ENCODE results near the gene PARPBP.
"Not testable (repeated sequence)": the region's sequence is repeated elsewhere in the genome, so short reads cannot be mapped to it uniquely, and the experiment has no call there.

PARPBP gene

GRCh38 chr12:102118874-102119273 is 1.1 kb upstream of the PARPBP start:
- intact Hi-C loops (cut with DNase I; ENCODE audit: low total_unique reads): loop anchor here (2.0 kb wide), 1 partner anchor 60 kb away; no protein-coding TSS in a partner anchor
- H3K9me3 ChIP-seq: no peaks in the 10 kb centered on the region

GRCh38 chr12:102120564-102120873 is 536 bp downstream of the PARPBP start:
- H3K9me3 ChIP-seq: no peaks in the 10 kb centered on the region
- no peak for TF ChIP-seq CTCF (IDR thresholded peaks at IDR 0.05)
- H3K27me3 ChIP-seq: no peaks in the 10 kb centered on the region
- peaks cover 0 to 17% (median 10%) of the 10 kb centered on the region in 4 donors for H3K4me1 ChIP-seq
- DNase-seq: no peak
- intact Hi-C loops (cut with DNase I; ENCODE audit: low total_unique reads): no loop called here
- H3K36me3 ChIP-seq: peaks cover 6 to 17% (median 10%) of the 10 kb centered on the region in 3 donors
- peak overlapping the region in 1 of 2 donors; percentile 87 for H3K27ac ChIP-seq
- peak overlapping the region; percentile 67 to 72 for H3K4me3 ChIP-seq

More at GRCh38 chr12:102118874-102119273, 1.1 kb upstream of the PARPBP start:
- Histone ChIP-seq H3K36me3 (peaks cover 6 to 21% (median 16%) of the 10 kb centered on the region in 3 donors), H3K4me1 (peaks cover 0 to 17% (median 10%) of the 10 kb centered on the region in 4 donors), H3K27me3 (no peaks in the 10 kb centered on the region), H3K27ac (peak overlapping the region in 1 of 2 donors; percentile 87), H3K4me3 (peak overlapping the region; percentile 67 to 72)
- no peak for DNase-seq
- no peak for TF ChIP-seq CTCF (IDR thresholded peaks at IDR 0.05)

- Histone ChIP-seq H3K27me3 (no peaks in the 10 kb centered on the region), H3K36me3 (peaks cover 6 to 14% (median 8%) of the 10 kb centered on the region in 3 donors), H3K9me3 (no peaks in the 10 kb centered on the region), H3K4me1 (peaks cover 0 to 17% (median 10%) of the 10 kb centered on the region in 4 donors), H3K4me3 (peak overlapping the region in 1 of 2 donors; percentile 67), H3K27ac (no peak overlapping the region)
- DNase-seq: no peak
- TF ChIP-seq CTCF (IDR thresholded peaks at IDR 0.05): no peak
- intact Hi-C loops (cut with DNase I; ENCODE audit: low total_unique reads): no loop called here
Observed at GRCh38 chr12:102120886-102121285, 903 bp downstream of the PARPBP start.

GRCh38 chr12:102121328-102121727 is 1.3 kb downstream of the PARPBP start:
- H3K4me3 ChIP-seq; DNase-seq; H3K27ac ChIP-seq; H3K9me3 ChIP-seq; intact Hi-C loops (cut with DNase I; ENCODE audit: low total_unique reads); H3K27me3 ChIP-seq: not testable (repeated sequence)
- peaks cover 0 to 17% (median 10%) of the 10 kb centered on the region in 4 donors for H3K4me1 ChIP-seq
- peaks cover 6 to 11% (median 8%) of the 10 kb centered on the region in 3 donors for H3K36me3 ChIP-seq

- intact Hi-C loops (cut with DNase I; ENCODE audit: low total_unique reads): not testable (repeated sequence)
Observed at GRCh38 chr12:102130720-102131119, 10.7 kb downstream of the PARPBP start.

GRCh38 chr12:102131442-102131841 is 11.5 kb downstream of the PARPBP start:
- H3K36me3 ChIP-seq; H3K4me3 ChIP-seq; intact Hi-C loops (cut with DNase I; ENCODE audit: low total_unique reads); DNase-seq; H3K4me1 ChIP-seq; H3K27ac ChIP-seq; H3K27me3 ChIP-seq; H3K9me3 ChIP-seq: not testable (repeated sequence)

More at GRCh38 chr12:102130720-102131119, 10.7 kb downstream of the PARPBP start:
- H3K36me3 ChIP-seq, H3K4me1 ChIP-seq, H3K4me3 ChIP-seq, DNase-seq, H3K27me3 ChIP-seq, H3K9me3 ChIP-seq, H3K27ac ChIP-seq: not testable (repeated sequence)

GRCh38 chr12:102137619-102138018 is 17.6 kb downstream of the PARPBP start:
- H3K27me3 ChIP-seq; H3K4me1 ChIP-seq; H3K9me3 ChIP-seq; intact Hi-C loops (cut with DNase I; ENCODE audit: low total_unique reads); H3K27ac ChIP-seq; H3K36me3 ChIP-seq; H3K4me3 ChIP-seq; DNase-seq: not testable (repeated sequence)

GRCh38 chr12:102142866-102143373 is 22.9 kb downstream of the PARPBP start:
- H3K27ac ChIP-seq; intact Hi-C loops (cut with DNase I; ENCODE audit: low total_unique reads); H3K9me3 ChIP-seq; H3K4me3 ChIP-seq; DNase-seq; H3K4me1 ChIP-seq; H3K27me3 ChIP-seq; H3K36me3 ChIP-seq: not testable (repeated sequence)
